ENCODE results near the gene ADAMTS12.

GRCh38 chr5:33650911-33651310 lies 240.9 kb downstream of the ADAMTS12 start:
- TF ChIP-seq EZH2 (IDR thresholded peaks at IDR 0.05; ENCODE audit: borderline replicate concordance, insufficient read depth, low read length, poor library complexity, severe bottlenecking) = no peak
- no peak for TF ChIP-seq CTCF (IDR thresholded peaks at IDR 0.05; ENCODE audit: poor library complexity, severe bottlenecking)
- no peak for TF ChIP-seq POLR2AphosphoS5 (IDR thresholded peaks at IDR 0.05)
- TF ChIP-seq, protein P1, sequence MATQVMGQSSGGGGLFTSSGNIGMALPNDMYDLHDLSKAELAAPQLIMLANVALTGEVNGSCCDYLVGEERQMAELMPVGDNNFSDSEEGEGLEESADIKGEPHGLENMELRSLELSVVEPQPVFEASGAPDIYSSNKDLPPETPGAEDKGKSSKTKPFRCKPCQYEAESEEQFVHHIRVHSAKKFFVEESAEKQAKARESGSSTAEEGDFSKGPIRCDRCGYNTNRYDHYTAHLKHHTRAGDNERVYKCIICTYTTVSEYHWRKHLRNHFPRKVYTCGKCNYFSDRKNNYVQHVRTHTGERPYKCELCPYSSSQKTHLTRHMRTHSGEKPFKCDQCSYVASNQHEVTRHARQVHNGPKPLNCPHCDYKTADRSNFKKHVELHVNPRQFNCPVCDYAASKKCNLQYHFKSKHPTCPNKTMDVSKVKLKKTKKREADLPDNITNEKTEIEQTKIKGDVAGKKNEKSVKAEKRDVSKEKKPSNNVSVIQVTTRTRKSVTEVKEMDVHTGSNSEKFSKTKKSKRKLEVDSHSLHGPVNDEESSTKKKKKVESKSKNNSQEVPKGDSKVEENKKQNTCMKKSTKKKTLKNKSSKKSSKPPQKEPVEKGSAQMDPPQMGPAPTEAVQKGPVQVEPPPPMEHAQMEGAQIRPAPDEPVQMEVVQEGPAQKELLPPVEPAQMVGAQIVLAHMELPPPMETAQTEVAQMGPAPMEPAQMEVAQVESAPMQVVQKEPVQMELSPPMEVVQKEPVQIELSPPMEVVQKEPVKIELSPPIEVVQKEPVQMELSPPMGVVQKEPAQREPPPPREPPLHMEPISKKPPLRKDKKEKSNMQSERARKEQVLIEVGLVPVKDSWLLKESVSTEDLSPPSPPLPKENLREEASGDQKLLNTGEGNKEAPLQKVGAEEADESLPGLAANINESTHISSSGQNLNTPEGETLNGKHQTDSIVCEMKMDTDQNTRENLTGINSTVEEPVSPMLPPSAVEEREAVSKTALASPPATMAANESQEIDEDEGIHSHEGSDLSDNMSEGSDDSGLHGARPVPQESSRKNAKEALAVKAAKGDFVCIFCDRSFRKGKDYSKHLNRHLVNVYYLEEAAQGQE (IDR thresholded peaks at IDR 0.05; ENCODE audit: borderline replicate concordance) = no peak
- no peak for TF ChIP-seq MXI1 (conservative IDR thresholded peaks at IDR 0.05; ENCODE audit: poor library complexity, severe bottlenecking)
- TF ChIP-seq TAF1 (IDR thresholded peaks at IDR 0.05; ENCODE audit: low read depth) = no peak
- no peak for TF ChIP-seq EP300 (conservative IDR thresholded peaks at IDR 0.05; ENCODE audit: poor library complexity, severe bottlenecking)
- no peak for TF ChIP-seq RAD21 (conservative IDR thresholded peaks at IDR 0.05)

Measured in neural cell (in vitro differentiated cells).